Skin epidermis (tissue), 12 donors: ENCODE results near the gene IQGAP3.
"Not testable (repeated sequence)": the region's sequence is repeated elsewhere in the genome, so short reads cannot be mapped to it uniquely, and the experiment has no call there.

Experiments
- H3K27ac ChIP-seq, 21 experiments: fragments of 200-600 bp; sonication (generic) in 11 of 21; one replicate each; pipeline ENCODE4 v1.5.0; 2020; ENCODE audit warnings: mild to moderate bottlenecking in 3 of 21, inconsistent platforms in 2 of 21, moderate library complexity in 2 of 21
- H3K4me3 ChIP-seq, 7 experiments: fragments of 200-600 bp; sonication (generic) in 2 of 7; one replicate each; pipeline ENCODE4 v1.5.0; 2020; ENCODE audit warnings: inconsistent platforms in 2 of 7, mild to moderate bottlenecking in 2 of 7, moderate library complexity in 1 of 7

The IQGAP3 gene

GRCh38 chr1:156577550-156577949 lies 5.2 kb upstream of the IQGAP3 start:
- H3K4me3 ChIP-seq, result no peak overlapping the region
- no peak overlapping the region for H3K27ac ChIP-seq

- Histone ChIP-seq H3K27ac (no peak overlapping the region), H3K4me3 (no peak overlapping the region)
Measured at GRCh38 chr1:156574039-156574633, 1.8 kb upstream of the IQGAP3 start.

GRCh38 chr1:156572663-156573018 lies 276 bp upstream of the IQGAP3 start:
- Histone ChIP-seq H3K4me3 (peak overlapping the region; percentile 26 to 56 (median 38)), H3K27ac (no peak overlapping the region)

GRCh38 chr1:156571261-156571852 lies 1.0 kb downstream of the IQGAP3 start:
- Histone ChIP-seq H3K27ac (peak overlapping the region in 1 of 21 experiments; percentile 14), H3K4me3 (peak overlapping the region in 4 of 7 experiments; percentile 38 to 56 (median 42))

- Histone ChIP-seq H3K27ac (no peak overlapping the region), H3K4me3 (no peak overlapping the region)
Measured at GRCh38 chr1:156566436-156566835, 5.9 kb downstream of the IQGAP3 start.

- H3K27ac ChIP-seq, result no peak overlapping the region
- H3K4me3 ChIP-seq, result no peak overlapping the region
Measured at GRCh38 chr1:156565519-156565918, 6.8 kb downstream of the IQGAP3 start.

GRCh38 chr1:156560585-156561163 lies 11.7 kb downstream of the IQGAP3 start:
- H3K4me3 ChIP-seq, result no peak overlapping the region
- no peak overlapping the region for H3K27ac ChIP-seq

- H3K27ac ChIP-seq, result no peak overlapping the region
- H3K4me3 ChIP-seq, result no peak overlapping the region
Measured at GRCh38 chr1:156559797-156560385, 12.5 kb downstream of the IQGAP3 start.

GRCh38 chr1:156559086-156559796 lies 13.1 kb downstream of the IQGAP3 start:
- Histone ChIP-seq H3K4me3 (no peak overlapping the region), H3K27ac (no peak overlapping the region)

- no peak overlapping the region for H3K4me3 ChIP-seq
- no peak overlapping the region for H3K27ac ChIP-seq
Measured at GRCh38 chr1:156556354-156556753, 16.0 kb downstream of the IQGAP3 start.

GRCh38 chr1:156555715-156556114 lies 16.6 kb downstream of the IQGAP3 start:
- Histone ChIP-seq H3K4me3 (no peak overlapping the region), H3K27ac (no peak overlapping the region)

GRCh38 chr1:156554971-156555370 lies 17.4 kb downstream of the IQGAP3 start:
- Histone ChIP-seq H3K27ac (no peak overlapping the region), H3K4me3 (no peak overlapping the region)

GRCh38 chr1:156553860-156554485 lies 18.4 kb downstream of the IQGAP3 start:
- no peak overlapping the region for H3K27ac ChIP-seq
- H3K4me3 ChIP-seq, result no peak overlapping the region

- not testable (repeated sequence) for H3K27ac ChIP-seq, H3K4me3 ChIP-seq
Measured at GRCh38 chr1:156552937-156553336, 19.4 kb downstream of the IQGAP3 start.

GRCh38 chr1:156552518-156552917 lies 19.8 kb downstream of the IQGAP3 start:
- Histone ChIP-seq H3K4me3 (no peak overlapping the region), H3K27ac (no peak overlapping the region)

GRCh38 chr1:156551869-156552268 lies 20.5 kb downstream of the IQGAP3 start:
- no peak overlapping the region for H3K27ac ChIP-seq
- no peak overlapping the region for H3K4me3 ChIP-seq

GRCh38 chr1:156551066-156551643 lies 21.2 kb downstream of the IQGAP3 start:
- no peak overlapping the region for H3K4me3 ChIP-seq

GRCh38 chr1:156550346-156550745 lies 22.0 kb downstream of the IQGAP3 start:
- Histone ChIP-seq H3K4me3 (no peak overlapping the region), H3K27ac (no peak overlapping the region)

More at GRCh38 chr1:156551066-156551643, 21.2 kb downstream of the IQGAP3 start:
- H3K27ac ChIP-seq, result no peak overlapping the region

- H3K4me3 ChIP-seq, result no peak overlapping the region
- H3K27ac ChIP-seq, result no peak overlapping the region
Measured at GRCh38 chr1:156549831-156550230, 22.5 kb downstream of the IQGAP3 start.

GRCh38 chr1:156549390-156549789 lies 23.0 kb downstream of the IQGAP3 start:
- H3K4me3 ChIP-seq, result no peak overlapping the region
- H3K27ac ChIP-seq, result no peak overlapping the region
